HAP-1 (cell line): ENCODE data around the gene RASGRF2.
"Not testable (repeated sequence)": the region's sequence is repeated elsewhere in the genome, so short reads cannot be mapped to it uniquely, and the experiment has no call there.

ENCODE experiments used
- DNase-seq, 2 experiments: peaks; one replicate each; pipeline ENCODE4 v3.0.0-alpha.2; 2016 to 2020; ENCODE audit warnings: low spot score in 2 of 2
- H3K27me3 ChIP-seq: fragments of 250-450 bp; sonication (Bioruptor Pico); 2 replicates; pipeline ENCODE4 v1.5.1; 2020; ENCODE audit warnings: low read depth, mild to moderate bottlenecking, moderate library complexity
- H3K36me3 ChIP-seq: fragments of 250-450 bp; sonication (Bioruptor Pico); replicated peaks from 2 replicates; pipeline ENCODE4 v1.5.1; 2020; ENCODE audit warnings: mild to moderate bottlenecking
- H3K4me1 ChIP-seq: fragments of 250-450 bp; sonication (Bioruptor Pico); 2 replicates; pipeline ENCODE4 v1.5.1; 2020; ENCODE audit warnings: mild to moderate bottlenecking
- H3K4me3 ChIP-seq: fragments of 250-450 bp; sonication (Bioruptor Pico); 2 replicates; pipeline ENCODE4 v1.5.1; 2020; ENCODE audit warnings: mild to moderate bottlenecking, moderate library complexity
- H3K9me3 ChIP-seq: fragments of 250-450 bp; sonication (Bioruptor Pico); 2 replicates; pipeline ENCODE4 v1.5.1; 2020; ENCODE audit warnings: mild to moderate bottlenecking, moderate library complexity
- in situ Hi-C: fragments of 300-500 bp; cut with MboI; formaldehyde crosslinking; loops from 3 replicates; pipeline ENCODE4 v1.14.3; 2020; ENCODE audit warnings: low sequenced_read_pairs, inconsistent platforms, mixed read lengths

The RASGRF2 gene

GRCh38 chr5:81097713-81098112 is 137.6 kb downstream of the RASGRF2 start:
- H3K4me3 ChIP-seq = no peak overlapping the region
- in situ Hi-C loops = no loop called here
- no peaks in the 10 kb centered on the region for H3K9me3 ChIP-seq
- no peaks in the 10 kb centered on the region for H3K27me3 ChIP-seq
- no peaks in the 10 kb centered on the region for H3K4me1 ChIP-seq
- no peaks in the 10 kb centered on the region for H3K36me3 ChIP-seq
- no peak for DNase-seq

- no peaks in the 10 kb centered on the region for H3K4me1 ChIP-seq
These were observed 145.2 kb downstream of the RASGRF2 start for GRCh38 chr5:81105261-81105877.

GRCh38 chr5:81115261-81115660 is 155.1 kb downstream of the RASGRF2 start:
- H3K4me1 ChIP-seq = peaks cover 14% of the 10 kb centered on the region
- in situ Hi-C loops = no loop called here
- no peak for DNase-seq
- no peak overlapping the region for H3K4me3 ChIP-seq
- no peaks in the 10 kb centered on the region for H3K9me3 ChIP-seq
- no peaks in the 10 kb centered on the region for H3K27me3 ChIP-seq
- H3K36me3 ChIP-seq = no peaks in the 10 kb centered on the region

More at GRCh38 chr5:81105261-81105877, 145.2 kb downstream of the RASGRF2 start:
- no peak for DNase-seq
- no peak overlapping the region for H3K4me3 ChIP-seq
- H3K36me3 ChIP-seq = no peaks in the 10 kb centered on the region
- in situ Hi-C loops = no loop called here
- H3K9me3 ChIP-seq = no peaks in the 10 kb centered on the region
- H3K27me3 ChIP-seq = no peaks in the 10 kb centered on the region

- in situ Hi-C loops = no loop called here
- no peaks in the 10 kb centered on the region for H3K36me3 ChIP-seq
These were observed 157.4 kb downstream of the RASGRF2 start for GRCh38 chr5:81117566-81117965.

GRCh38 chr5:81121273-81121672 is 161.1 kb downstream of the RASGRF2 start:
- Histone ChIP-seq H3K36me3 (no peaks in the 10 kb centered on the region), H3K27me3 (no peaks in the 10 kb centered on the region), H3K4me1 (no peaks in the 10 kb centered on the region), H3K4me3 (no peak overlapping the region), H3K9me3 (no peaks in the 10 kb centered on the region)
- DNase-seq = no peak
- in situ Hi-C loops = no loop called here

More at GRCh38 chr5:81117566-81117965, 157.4 kb downstream of the RASGRF2 start:
- Histone ChIP-seq H3K4me1 (peaks cover 13% of the 10 kb centered on the region), H3K27me3 (no peaks in the 10 kb centered on the region), H3K9me3 (no peaks in the 10 kb centered on the region), H3K4me3 (no peak overlapping the region)
- no peak for DNase-seq

GRCh38 chr5:81121836-81122630 is 161.9 kb downstream of the RASGRF2 start:
- DNase-seq = no peak
- no peaks in the 10 kb centered on the region for H3K4me1 ChIP-seq
- no peaks in the 10 kb centered on the region for H3K9me3 ChIP-seq
- H3K27me3 ChIP-seq = no peaks in the 10 kb centered on the region
- in situ Hi-C loops = no loop called here
- H3K4me3 ChIP-seq = no peak overlapping the region
- no peaks in the 10 kb centered on the region for H3K36me3 ChIP-seq

GRCh38 chr5:81124689-81125088 is 164.5 kb downstream of the RASGRF2 start:
- H3K36me3 ChIP-seq, H3K4me1 ChIP-seq, H3K4me3 ChIP-seq, H3K27me3 ChIP-seq, H3K9me3 ChIP-seq, DNase-seq, in situ Hi-C loops: not testable (repeated sequence)

- no peak overlapping the region for H3K4me3 ChIP-seq
- in situ Hi-C loops = no loop called here
These were observed 165.8 kb downstream of the RASGRF2 start for GRCh38 chr5:81125959-81126358.

GRCh38 chr5:81128416-81128815 is 168.3 kb downstream of the RASGRF2 start:
- H3K4me1 ChIP-seq = no peaks in the 10 kb centered on the region

More at GRCh38 chr5:81125959-81126358, 165.8 kb downstream of the RASGRF2 start:
- no peaks in the 10 kb centered on the region for H3K4me1 ChIP-seq
- H3K36me3 ChIP-seq = no peaks in the 10 kb centered on the region
- no peaks in the 10 kb centered on the region for H3K27me3 ChIP-seq
- no peak for DNase-seq
- H3K9me3 ChIP-seq = no peaks in the 10 kb centered on the region

GRCh38 chr5:81132381-81132780 is 172.2 kb downstream of the RASGRF2 start:
- in situ Hi-C loops = no loop called here
- no peaks in the 10 kb centered on the region for H3K27me3 ChIP-seq
- no peak overlapping the region for H3K4me3 ChIP-seq
- DNase-seq = no peak
- no peaks in the 10 kb centered on the region for H3K4me1 ChIP-seq
- no peaks in the 10 kb centered on the region for H3K9me3 ChIP-seq
- no peaks in the 10 kb centered on the region for H3K36me3 ChIP-seq

More at GRCh38 chr5:81128416-81128815, 168.3 kb downstream of the RASGRF2 start:
- H3K27me3 ChIP-seq = no peaks in the 10 kb centered on the region
- in situ Hi-C loops = no loop called here
- DNase-seq = no peak
- H3K4me3 ChIP-seq = no peak overlapping the region
- H3K9me3 ChIP-seq = no peaks in the 10 kb centered on the region
- H3K36me3 ChIP-seq = no peaks in the 10 kb centered on the region

GRCh38 chr5:81134066-81134465 is 173.9 kb downstream of the RASGRF2 start:
- in situ Hi-C loops = no loop called here

GRCh38 chr5:81134566-81134965 is 174.4 kb downstream of the RASGRF2 start:
- no peaks in the 10 kb centered on the region for H3K27me3 ChIP-seq
- H3K4me3 ChIP-seq = no peak overlapping the region
- DNase-seq = no peak
- in situ Hi-C loops = no loop called here
- no peaks in the 10 kb centered on the region for H3K9me3 ChIP-seq
- H3K4me1 ChIP-seq = no peaks in the 10 kb centered on the region
- H3K36me3 ChIP-seq = no peaks in the 10 kb centered on the region

More at GRCh38 chr5:81134066-81134465, 173.9 kb downstream of the RASGRF2 start:
- H3K36me3 ChIP-seq = no peaks in the 10 kb centered on the region
- H3K9me3 ChIP-seq = no peaks in the 10 kb centered on the region
- no peak for DNase-seq
- H3K27me3 ChIP-seq = no peaks in the 10 kb centered on the region
- no peaks in the 10 kb centered on the region for H3K4me1 ChIP-seq
- H3K4me3 ChIP-seq = no peak overlapping the region

- in situ Hi-C loops = no loop called here
- Histone ChIP-seq H3K36me3 (no peaks in the 10 kb centered on the region), H3K27me3 (no peaks in the 10 kb centered on the region), H3K9me3 (no peaks in the 10 kb centered on the region), H3K4me1 (no peaks in the 10 kb centered on the region), H3K4me3 (no peak overlapping the region)
- no peak for DNase-seq
These were observed 176.4 kb downstream of the RASGRF2 start for GRCh38 chr5:81136557-81136956.

- DNase-seq = no peak
- H3K9me3 ChIP-seq = no peaks in the 10 kb centered on the region
- no peaks in the 10 kb centered on the region for H3K36me3 ChIP-seq
- in situ Hi-C loops = no loop called here
- no peak overlapping the region for H3K4me3 ChIP-seq
- H3K4me1 ChIP-seq = no peaks in the 10 kb centered on the region
- H3K27me3 ChIP-seq = no peaks in the 10 kb centered on the region
These were observed 177.7 kb downstream of the RASGRF2 start for GRCh38 chr5:81137833-81138232.
